Measurements from ENCODE around the gene MAB21L2.

DNA sequence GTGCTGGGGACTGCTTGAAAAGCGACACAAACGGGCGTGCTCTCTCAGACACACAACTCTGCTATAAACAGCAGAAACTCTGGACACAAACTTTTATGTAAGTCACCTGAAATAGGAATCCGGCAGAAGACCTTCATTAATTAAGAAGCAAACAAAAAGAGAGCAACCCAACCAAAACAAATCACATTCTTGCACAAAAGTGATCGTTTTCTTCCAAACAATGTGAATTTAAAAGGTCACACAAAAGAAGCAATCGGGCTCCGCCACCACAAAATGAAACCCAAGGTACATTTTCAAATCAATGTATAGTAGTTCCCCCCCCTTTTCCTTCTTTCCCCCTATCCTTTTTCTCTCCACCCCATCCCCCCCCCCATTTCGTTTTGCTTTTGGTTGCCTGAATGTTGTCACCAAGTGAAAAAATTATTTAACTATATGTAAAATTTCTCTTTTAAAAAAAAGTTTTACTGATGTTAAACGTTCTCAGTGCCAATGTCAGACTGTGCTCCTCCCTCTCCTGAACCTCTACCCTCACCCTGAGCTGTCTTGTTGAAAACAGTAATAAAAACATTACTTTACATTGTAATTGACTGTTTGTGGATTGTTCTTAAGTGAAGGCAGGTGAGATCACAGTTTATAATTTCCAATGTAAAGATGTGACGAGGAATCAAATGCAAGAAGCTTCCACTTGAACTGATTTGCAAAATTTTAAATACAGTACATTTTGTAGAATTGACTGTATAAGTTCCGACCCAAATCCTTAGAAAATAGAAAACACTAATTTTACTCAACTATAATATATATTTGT is 2.4 kb downstream of the MAB21L2 start:
- TF ChIP-seq POLR2A (IDR thresholded peaks at IDR 0.05), result no peak
- TF ChIP-seq, protein P1, sequence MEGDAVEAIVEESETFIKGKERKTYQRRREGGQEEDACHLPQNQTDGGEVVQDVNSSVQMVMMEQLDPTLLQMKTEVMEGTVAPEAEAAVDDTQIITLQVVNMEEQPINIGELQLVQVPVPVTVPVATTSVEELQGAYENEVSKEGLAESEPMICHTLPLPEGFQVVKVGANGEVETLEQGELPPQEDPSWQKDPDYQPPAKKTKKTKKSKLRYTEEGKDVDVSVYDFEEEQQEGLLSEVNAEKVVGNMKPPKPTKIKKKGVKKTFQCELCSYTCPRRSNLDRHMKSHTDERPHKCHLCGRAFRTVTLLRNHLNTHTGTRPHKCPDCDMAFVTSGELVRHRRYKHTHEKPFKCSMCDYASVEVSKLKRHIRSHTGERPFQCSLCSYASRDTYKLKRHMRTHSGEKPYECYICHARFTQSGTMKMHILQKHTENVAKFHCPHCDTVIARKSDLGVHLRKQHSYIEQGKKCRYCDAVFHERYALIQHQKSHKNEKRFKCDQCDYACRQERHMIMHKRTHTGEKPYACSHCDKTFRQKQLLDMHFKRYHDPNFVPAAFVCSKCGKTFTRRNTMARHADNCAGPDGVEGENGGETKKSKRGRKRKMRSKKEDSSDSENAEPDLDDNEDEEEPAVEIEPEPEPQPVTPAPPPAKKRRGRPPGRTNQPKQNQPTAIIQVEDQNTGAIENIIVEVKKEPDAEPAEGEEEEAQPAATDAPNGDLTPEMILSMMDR (IDR thresholded peaks at IDR 0.05), result no peak
